DMS 273 treated with DMSO at 0.1 percent for 48 hours (cell line): Measurements from ENCODE around the gene PNPLA6.

ENCODE experiments used
- DNase-seq: peaks from one replicate; lab custom pipeline; 2025; lab: John Stamatoyannopoulos, UW

The PNPLA6 gene

DNA sequence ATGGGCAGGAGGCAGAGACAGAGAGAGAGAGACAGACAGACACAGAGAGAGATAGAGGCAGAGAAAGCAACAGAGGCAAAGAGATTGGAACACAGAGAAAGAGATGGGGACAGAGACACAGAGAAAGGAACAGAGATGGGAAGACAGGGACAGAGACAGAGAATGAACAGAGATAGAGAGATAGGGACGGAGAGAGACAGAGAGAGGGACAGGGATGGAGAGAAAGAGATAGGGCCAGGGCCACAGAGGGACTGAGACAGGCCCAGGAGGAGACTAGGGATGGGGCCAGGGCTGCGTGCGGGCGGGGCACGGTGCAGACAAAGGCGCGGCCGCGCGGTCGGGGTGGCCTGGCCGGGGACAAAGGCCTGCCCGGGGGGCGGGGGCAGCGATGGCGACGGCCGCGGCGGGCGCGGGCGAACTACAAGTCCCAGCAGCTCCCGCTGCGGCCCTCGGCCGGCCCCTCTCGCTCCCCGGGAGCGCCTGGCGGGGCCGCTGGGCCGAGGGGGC lies 19.8 kb upstream of the PNPLA6 start, which contains the start of gene ZNF358:
Gene ZNF358, plus strand, starts transcription at position 459 of the 507 bp plus-strand sequence. CDS start 3,140 bp downstream, outside the sequence.
- no peak for DNase-seq

DNA sequence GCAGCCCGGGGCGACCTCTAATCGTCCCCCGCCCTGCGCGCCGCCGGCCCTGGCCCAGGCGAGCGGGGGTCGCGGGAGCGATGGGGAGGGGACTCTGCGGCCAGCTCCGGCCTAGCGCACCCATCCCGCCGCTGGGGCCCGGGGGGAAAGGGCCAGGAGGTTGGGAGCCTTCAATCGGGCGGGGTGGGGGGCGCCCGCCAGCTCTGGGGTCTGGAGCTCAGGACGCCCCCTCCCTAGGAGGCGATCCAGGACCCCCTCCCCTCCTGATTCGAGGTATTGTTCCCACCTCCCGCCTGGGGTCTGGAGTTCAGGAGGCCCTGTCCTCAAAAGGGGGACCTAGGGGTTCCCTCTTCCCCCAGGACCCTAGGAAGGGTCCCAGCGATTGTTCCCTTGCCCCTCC lies 19.2 kb upstream of the PNPLA6 start:
- no peak for DNase-seq

DNA sequence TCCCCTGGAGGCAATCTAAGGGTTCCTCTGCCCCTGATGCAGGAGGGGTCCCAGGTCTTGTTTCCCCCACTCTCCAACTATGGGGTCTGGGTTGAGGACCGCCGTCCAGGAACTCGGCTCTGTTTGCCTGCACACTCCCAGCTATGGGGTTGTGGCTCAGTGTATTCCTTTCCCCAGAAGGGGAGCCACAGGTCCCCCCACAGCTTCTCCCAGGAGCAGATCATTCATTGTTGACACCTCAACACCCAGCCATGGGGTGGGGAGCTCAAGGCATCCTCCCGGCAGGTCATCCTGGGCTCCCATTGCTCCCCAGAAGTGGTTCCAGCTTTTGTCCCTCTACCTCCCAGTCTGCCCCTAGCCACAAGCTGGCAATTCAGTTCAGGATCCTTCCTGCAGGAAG lies 18.6 kb upstream of the PNPLA6 start:
- no peak for DNase-seq

DNA sequence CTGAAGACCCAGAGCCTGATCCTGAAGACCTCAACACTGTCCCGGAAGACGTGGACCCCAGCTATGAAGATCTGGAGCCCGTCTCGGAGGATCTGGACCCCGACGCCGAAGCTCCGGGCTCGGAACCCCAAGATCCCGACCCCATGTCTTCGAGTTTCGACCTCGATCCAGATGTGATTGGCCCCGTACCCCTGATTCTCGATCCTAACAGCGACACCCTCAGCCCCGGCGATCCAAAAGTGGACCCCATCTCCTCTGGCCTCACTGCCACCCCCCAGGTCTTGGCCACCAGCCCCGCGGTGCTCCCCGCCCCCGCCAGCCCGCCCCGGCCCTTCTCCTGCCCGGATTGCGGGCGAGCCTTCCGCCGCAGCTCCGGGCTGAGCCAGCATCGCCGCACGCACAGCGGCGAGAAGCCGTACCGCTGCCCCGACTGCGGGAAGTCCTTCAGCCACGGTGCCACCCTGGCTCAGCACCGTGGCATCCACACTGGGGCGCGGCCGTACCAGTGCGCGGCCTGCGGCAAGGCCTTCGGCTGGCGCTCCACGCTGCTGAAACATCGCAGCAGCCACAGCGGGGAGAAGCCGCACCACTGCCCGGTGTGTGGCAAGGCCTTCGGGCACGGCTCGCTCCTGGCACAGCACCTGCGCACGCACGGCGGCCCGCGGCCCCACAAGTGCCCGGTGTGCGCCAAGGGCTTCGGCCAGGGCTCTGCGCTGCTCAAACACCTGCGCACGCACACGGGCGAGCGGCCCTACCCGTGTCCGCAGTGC lies 16.0 kb upstream of the PNPLA6 start:
- DNase-seq: no peak

- DNase-seq: no peak
These were observed 15.1 kb upstream of the PNPLA6 start for GRCh38 chr19:7520131-7521051.

- DNase-seq: no peak
These were observed 13.9 kb upstream of the PNPLA6 start for GRCh38 chr19:7521551-7522071.

DNA sequence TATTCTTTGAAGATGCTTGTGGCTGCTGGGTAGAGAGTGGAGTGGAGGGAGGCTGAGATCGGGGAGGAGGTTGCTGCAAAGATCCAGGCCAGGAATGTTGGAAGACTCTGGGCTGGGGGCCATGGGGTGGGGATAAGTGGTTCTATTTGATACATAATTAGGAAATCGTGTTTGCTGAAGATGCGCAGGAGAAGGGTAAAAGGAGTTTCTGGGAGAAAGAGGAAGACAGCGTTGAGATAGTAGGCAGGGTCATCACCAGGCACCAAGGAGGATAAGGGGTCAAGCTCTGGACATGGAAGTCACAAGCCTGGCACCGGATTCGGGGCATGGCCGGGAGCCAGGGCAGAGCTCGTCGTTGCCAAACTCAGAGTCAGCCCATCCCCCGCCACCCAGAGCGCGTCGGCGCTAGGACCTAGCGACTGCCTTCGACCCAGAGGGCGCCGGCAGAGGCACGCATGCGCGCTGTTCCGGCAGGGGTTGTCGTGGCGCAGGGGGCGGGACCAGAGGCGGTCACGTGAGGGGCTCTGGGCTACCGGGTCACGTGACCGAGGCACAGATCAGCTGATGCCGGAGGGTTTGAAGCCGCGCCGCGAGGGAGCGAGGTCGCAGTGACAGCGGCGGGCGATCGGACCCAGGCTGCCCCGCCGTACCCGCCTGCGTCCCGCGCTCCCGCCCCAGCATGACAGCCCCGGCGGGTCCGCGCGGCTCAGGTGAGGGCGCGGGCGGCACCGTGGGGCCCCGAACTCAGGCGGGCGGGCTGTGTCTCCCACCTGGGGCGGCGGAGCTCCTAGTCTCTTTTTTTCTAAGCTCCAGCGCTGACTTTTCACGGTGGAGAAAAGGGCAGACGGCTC lies 13.2 kb upstream of the PNPLA6 start, which contains the start of gene MCOLN1:
Gene MCOLN1, plus strand, starts transcription at position 553 of the 851 bp plus-strand sequence. Its CDS starts 127 bp downstream, at position 680.
- peak; percentile 86 for DNase-seq

GRCh38 chr19:7522923-7523667 lies 12.4 kb upstream of the PNPLA6 start:
- DNase-seq: no peak

DNA sequence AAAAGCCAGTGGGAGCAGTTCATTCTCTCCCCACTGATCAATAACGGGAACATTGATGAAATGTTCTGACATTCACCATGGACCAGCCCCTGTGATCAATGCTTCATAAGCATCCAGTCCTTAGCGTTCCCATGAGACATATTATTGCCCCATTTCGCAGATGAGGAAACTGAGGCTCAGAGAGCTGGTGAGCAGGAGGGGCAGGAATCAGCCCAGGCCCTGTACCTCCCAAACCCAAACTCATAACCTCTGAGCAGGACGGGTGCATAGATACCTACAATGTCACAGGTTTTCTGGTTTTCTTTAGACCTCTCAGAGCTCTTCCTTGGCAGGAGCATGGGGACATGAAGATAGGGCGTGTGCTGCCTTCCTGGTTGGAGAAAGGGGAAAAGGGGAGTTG lies 11.0 kb upstream of the PNPLA6 start:
- no peak for DNase-seq

DNA sequence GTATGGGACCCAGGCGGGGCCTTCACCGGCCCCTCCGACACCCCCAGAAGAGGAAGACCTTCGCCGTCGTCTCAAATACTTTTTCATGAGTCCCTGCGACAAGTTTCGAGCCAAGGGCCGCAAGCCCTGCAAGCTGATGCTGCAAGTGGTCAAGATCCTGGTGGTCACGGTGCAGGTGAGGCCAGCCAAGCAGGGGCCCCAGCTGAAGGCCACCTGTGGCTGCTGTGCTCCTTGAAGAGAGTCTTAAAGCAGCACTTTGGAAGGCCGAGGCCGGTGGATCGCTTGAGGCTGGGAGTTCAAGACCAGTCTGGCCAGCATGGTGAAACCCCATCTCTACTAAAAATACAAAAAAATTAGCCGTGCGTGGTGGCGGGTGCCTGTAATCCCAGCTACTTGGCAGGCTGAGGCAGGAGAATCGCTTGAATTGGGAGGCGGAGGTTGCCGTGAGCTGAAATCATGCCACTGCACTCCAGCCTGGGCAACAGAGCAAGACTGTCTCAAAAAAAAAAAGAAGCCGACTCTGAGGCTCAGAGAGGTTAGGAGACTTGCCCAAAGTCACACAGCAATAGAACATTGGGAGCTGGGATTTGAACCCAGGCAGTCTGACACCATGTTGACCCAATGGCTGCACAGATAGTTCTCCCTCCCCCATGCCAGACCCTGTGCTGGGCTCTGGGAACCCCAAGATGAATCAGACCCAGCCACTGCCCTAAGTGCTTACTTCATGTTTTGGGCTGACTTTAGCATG lies 10.4 kb upstream of the PNPLA6 start:
- DNase-seq: no peak

DNA sequence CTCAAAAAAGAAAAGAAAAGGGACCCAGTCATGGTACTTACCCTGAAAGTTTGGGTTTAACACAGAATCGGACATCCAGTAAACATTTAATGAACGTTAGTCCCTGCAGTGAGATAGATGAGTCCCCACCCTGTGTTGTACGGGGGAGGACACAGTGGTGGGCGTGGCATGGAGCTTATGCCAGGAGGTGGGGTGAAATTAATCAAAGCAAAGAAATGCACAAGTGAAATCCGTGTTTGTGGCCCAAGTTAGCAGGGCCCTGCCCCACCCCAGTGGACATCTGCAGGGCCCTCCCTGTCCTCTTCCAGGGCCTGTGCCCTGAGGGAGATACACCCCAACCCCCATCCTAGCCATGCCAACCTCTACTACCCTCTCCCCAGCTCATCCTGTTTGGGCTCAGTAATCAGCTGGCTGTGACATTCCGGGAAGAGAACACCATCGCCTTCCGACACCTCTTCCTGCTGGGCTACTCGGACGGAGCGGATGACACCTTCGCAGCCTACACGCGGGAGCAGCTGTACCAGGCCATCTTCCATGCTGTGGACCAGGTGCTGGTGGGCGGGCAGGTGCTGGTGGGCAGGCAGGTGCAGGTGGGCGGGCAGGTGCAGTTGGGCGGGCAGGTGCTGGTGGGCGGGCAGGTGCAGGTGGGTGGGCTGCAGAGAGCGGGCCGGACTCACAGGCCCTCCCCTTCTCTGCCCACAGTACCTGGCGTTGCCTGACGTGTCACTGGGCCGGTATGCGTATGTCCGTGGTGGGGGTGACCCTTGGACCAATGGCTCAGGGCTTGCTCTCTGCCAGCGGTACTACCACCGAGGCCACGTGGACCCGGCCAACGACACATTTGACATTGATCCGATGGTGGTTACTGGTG lies 9.2 kb upstream of the PNPLA6 start:
- DNase-seq: no peak

- DNase-seq: no peak
These were observed 7.9 kb upstream of the PNPLA6 start for GRCh38 chr19:7527516-7528191.

DNA sequence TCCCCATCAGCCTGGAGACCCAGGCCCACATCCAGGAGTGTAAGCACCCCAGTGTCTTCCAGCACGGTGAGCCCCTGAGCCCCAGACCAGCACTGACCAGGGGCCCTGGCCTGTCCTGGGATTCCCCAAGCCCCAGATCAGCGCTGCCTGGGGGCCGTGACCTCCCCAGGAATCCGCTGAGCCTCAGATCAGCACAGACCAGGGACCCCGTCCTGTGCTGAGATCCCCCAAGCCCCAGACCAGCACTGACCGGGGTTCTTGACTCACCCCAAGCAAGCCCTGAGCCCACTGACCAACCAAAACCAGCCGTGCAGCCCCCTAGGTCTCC lies 7.4 kb upstream of the PNPLA6 start:
- no peak for DNase-seq

DNA sequence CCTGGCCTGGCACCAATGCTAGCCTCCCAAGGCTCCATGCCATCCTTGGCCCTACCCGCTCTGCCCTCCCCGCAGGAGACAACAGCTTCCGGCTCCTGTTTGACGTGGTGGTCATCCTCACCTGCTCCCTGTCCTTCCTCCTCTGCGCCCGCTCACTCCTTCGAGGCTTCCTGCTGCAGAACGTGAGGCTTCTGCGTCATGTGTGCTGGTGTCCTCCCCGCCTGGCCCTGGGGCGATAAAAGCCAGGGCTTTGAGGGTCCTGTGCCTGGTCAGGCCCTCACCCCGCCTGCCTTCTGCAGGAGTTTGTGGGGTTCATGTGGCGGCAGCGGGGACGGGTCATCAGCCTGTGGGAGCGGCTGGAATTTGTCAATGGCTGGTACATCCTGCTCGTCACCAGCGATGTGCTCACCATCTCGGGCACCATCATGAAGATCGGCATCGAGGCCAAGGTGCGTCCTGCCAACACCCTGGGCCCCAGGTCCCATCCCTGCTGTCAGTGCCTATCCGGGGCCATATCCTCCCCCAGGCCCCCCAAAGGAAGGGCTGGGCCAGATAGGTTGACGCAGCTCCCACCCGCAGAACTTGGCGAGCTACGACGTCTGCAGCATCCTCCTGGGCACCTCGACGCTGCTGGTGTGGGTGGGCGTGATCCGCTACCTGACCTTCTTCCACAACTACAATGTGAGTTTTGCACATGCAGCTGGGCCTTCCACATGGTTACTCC lies 6.8 kb upstream of the PNPLA6 start:
- DNase-seq: no peak

DNA sequence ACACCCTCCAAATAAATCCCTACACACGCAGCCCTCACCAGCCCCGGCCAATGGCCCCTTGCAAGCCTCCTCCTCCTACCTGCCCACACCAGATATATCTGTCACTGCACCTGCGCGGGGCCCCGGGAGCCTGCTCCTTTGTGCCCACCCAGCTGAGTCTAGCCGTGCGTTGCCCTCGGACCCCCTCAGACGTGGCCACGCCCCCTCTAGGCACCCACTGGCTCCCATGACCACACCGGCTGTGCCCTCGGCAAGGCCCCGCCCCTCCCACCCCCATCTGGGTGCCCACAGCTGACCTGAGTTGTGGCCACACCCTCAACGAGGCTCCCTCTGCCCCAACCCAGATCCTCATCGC lies 6.3 kb upstream of the PNPLA6 start:
- DNase-seq: no peak

DNA sequence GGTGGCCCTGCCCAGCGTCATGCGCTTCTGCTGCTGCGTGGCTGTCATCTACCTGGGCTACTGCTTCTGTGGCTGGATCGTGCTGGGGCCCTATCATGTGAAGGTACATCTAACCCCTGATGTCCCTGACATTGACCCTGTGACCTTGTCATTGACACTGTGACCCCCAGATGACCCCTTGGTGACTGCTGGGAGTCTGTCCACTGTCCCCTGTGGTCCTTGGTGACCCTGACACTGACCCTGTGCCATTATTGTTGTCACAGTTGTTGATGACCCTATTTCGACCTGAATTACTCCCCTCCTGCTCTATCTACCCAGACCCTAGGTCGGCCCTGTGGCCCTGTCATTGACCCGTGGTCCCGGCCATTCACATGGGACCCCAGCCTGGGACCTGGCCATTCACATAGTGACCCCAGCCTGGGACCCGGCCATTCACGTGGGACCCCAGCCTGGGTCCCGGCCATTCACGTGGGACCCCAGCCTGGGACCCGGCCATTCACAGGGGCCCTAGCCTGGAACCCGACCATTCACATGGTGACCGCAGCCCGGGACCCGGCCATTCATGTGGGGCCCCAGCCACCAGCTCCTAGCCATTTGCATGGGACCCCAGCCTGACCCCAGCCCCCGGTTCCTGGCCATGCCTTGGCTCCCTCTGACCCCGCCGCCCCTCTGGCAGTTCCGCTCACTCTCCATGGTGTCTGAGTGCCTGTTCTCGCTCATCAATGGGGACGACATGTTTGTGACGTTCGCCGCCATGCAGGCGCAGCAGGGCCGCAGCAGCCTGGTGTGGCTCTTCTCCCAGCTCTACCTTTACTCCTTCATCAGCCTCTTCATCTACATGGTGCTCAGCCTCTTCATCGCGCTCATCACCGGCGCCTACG lies 5.7 kb upstream of the PNPLA6 start:
- DNase-seq: no peak

- DNase-seq: no peak
These were observed 2.1 kb upstream of the PNPLA6 start for GRCh38 chr19:7533281-7533885.
